GM21367 (cell line): ENCODE results near the gene PPP2CA.
"Not testable (repeated sequence)": the region's sequence is repeated elsewhere in the genome, so short reads cannot be mapped to it uniquely, and the experiment has no call there.

Source experiments
- ATAC-seq: cut with Tn5 transposase; IDR thresholded peaks from one replicate; pipeline ENCODE4 v1.9.1; 2021; ENCODE audit not compliant: unreplicated experiment

PPP2CA gene

GRCh38 chr5:134225780-134226440 lies at the start of gene PPP2CA:
TSS of gene PPP2CA (minus strand) at chr5:134226073. CDS start at chr5:134225861, 212 bp downstream.
- peak; percentile 79 for ATAC-seq

GRCh38 chr5:134273642-134274395 lies 47.9 kb upstream of the PPP2CA start:
- no peak for ATAC-seq

GRCh38 chr5:134271059-134271458 lies 45.2 kb upstream of the PPP2CA start:
- ATAC-seq = no peak

- no peak for ATAC-seq
Observed at GRCh38 chr5:134268919-134269318, 43.0 kb upstream of the PPP2CA start.

GRCh38 chr5:134268019-134268601 lies 42.2 kb upstream of the PPP2CA start:
- ATAC-seq = no peak

GRCh38 chr5:134267366-134268018 lies 41.6 kb upstream of the PPP2CA start:
- no peak for ATAC-seq

- no peak for ATAC-seq
Observed at GRCh38 chr5:134263801-134264200, 37.9 kb upstream of the PPP2CA start.

- not testable (repeated sequence) for ATAC-seq
Observed at GRCh38 chr5:134262629-134263028, 36.8 kb upstream of the PPP2CA start.

- no peak for ATAC-seq
Observed at GRCh38 chr5:134258896-134259295, 33.0 kb upstream of the PPP2CA start.

GRCh38 chr5:134257176-134257575 lies 31.3 kb upstream of the PPP2CA start:
- ATAC-seq = no peak

GRCh38 chr5:134255418-134256150 lies 29.7 kb upstream of the PPP2CA start:
- ATAC-seq = no peak

- ATAC-seq = not testable (repeated sequence)
Observed at GRCh38 chr5:134253368-134254153, 27.7 kb upstream of the PPP2CA start.

GRCh38 chr5:134252671-134253070 lies 26.8 kb upstream of the PPP2CA start:
- no peak for ATAC-seq

GRCh38 chr5:134250949-134251348 lies 25.1 kb upstream of the PPP2CA start:
- no peak for ATAC-seq

- ATAC-seq = no peak
Observed at GRCh38 chr5:134249469-134250379, 23.9 kb upstream of the PPP2CA start.

GRCh38 chr5:134248256-134248655 lies 22.4 kb upstream of the PPP2CA start:
- no peak for ATAC-seq

- ATAC-seq = no peak
Observed at GRCh38 chr5:134247428-134248224, 21.8 kb upstream of the PPP2CA start.

- ATAC-seq = no peak
Observed at GRCh38 chr5:134246771-134247427, 21.0 kb upstream of the PPP2CA start.
